ENCODE data around the gene TESPA1. TPM values are rescaled to one million over a fixed set of nuclear protein-coding genes. Genes with fewer than 3 reads are reported as not detected.

Gene TESPA1
- total RNA-seq, 1 donor from 2014 or later = 0.95 TPM

- H3K4me3 Mint-ChIP-seq (ENCODE audit: unreplicated experiment) = no peak overlapping the region
- peaks cover 8% of the 10 kb centered on the region for H3K4me1 Mint-ChIP-seq (ENCODE audit: unreplicated experiment)
- H3K27me3 Mint-ChIP-seq (ENCODE audit: unreplicated experiment) = no peaks in the 10 kb centered on the region
- H3K27ac Mint-ChIP-seq (ENCODE audit: unreplicated experiment) = no peak overlapping the region
- H3K36me3 Mint-ChIP-seq (ENCODE audit: low read depth, unreplicated experiment) = no peaks in the 10 kb centered on the region
- H3K9me3 Mint-ChIP-seq (ENCODE audit: unreplicated experiment) = no peaks in the 10 kb centered on the region
- no peak for TF ChIP-seq CTCF (IDR thresholded peaks at IDR 0.05; ENCODE audit: unreplicated experiment)
- no peak for DNase-seq (ENCODE audit: low spot score)
Measured at GRCh38 chr12:54940727-54941315, 43.7 kb downstream of the TESPA1 start.

GRCh38 chr12:54937929-54938328, 46.6 kb downstream of the TESPA1 start:
- H3K27me3 Mint-ChIP-seq (ENCODE audit: unreplicated experiment) = no peaks in the 10 kb centered on the region
- H3K9me3 Mint-ChIP-seq (ENCODE audit: unreplicated experiment) = no peaks in the 10 kb centered on the region
- H3K27ac Mint-ChIP-seq (ENCODE audit: unreplicated experiment) = no peak overlapping the region
- H3K4me1 Mint-ChIP-seq (ENCODE audit: unreplicated experiment) = peaks cover 10% of the 10 kb centered on the region
- no peak for TF ChIP-seq CTCF (IDR thresholded peaks at IDR 0.05; ENCODE audit: unreplicated experiment)
- H3K4me3 Mint-ChIP-seq (ENCODE audit: unreplicated experiment) = no peak overlapping the region
- H3K36me3 Mint-ChIP-seq (ENCODE audit: low read depth, unreplicated experiment) = no peaks in the 10 kb centered on the region
- DNase-seq (ENCODE audit: low spot score) = no peak

- TF ChIP-seq CTCF (IDR thresholded peaks at IDR 0.05; ENCODE audit: unreplicated experiment) = no peak
- DNase-seq (ENCODE audit: low spot score) = no peak
Measured at GRCh38 chr12:54937376-54937775, 47.2 kb downstream of the TESPA1 start.

GRCh38 chr12:54936736-54937135, 47.8 kb downstream of the TESPA1 start:
- no peak for TF ChIP-seq CTCF (IDR thresholded peaks at IDR 0.05; ENCODE audit: unreplicated experiment)
- no peak overlapping the region for H3K27ac Mint-ChIP-seq (ENCODE audit: unreplicated experiment)
- H3K9me3 Mint-ChIP-seq (ENCODE audit: unreplicated experiment) = no peaks in the 10 kb centered on the region
- DNase-seq (ENCODE audit: low spot score) = no peak
- no peaks in the 10 kb centered on the region for H3K36me3 Mint-ChIP-seq (ENCODE audit: low read depth, unreplicated experiment)
- peaks cover 10% of the 10 kb centered on the region for H3K4me1 Mint-ChIP-seq (ENCODE audit: unreplicated experiment)
- H3K4me3 Mint-ChIP-seq (ENCODE audit: unreplicated experiment) = no peak overlapping the region
- H3K27me3 Mint-ChIP-seq (ENCODE audit: unreplicated experiment) = peaks cover 1% of the 10 kb centered on the region

More at GRCh38 chr12:54937376-54937775, 47.2 kb downstream of the TESPA1 start:
- Mint-ChIP-seq H3K36me3 (ENCODE audit: low read depth, unreplicated experiment) (no peaks in the 10 kb centered on the region), H3K27me3 (ENCODE audit: unreplicated experiment) (no peaks in the 10 kb centered on the region), H3K27ac (ENCODE audit: unreplicated experiment) (no peak overlapping the region), H3K4me1 (ENCODE audit: unreplicated experiment) (peaks cover 10% of the 10 kb centered on the region), H3K4me3 (ENCODE audit: unreplicated experiment) (no peak overlapping the region), H3K9me3 (ENCODE audit: unreplicated experiment) (no peaks in the 10 kb centered on the region)

GRCh38 chr12:54935235-54935951, 49.2 kb downstream of the TESPA1 start:
- Mint-ChIP-seq H3K9me3 (ENCODE audit: unreplicated experiment) (peaks cover 13% of the 10 kb centered on the region), H3K4me1 (ENCODE audit: unreplicated experiment) (peaks cover 2% of the 10 kb centered on the region), H3K27me3 (ENCODE audit: unreplicated experiment) (peaks cover 6% of the 10 kb centered on the region), H3K4me3 (ENCODE audit: unreplicated experiment) (no peak overlapping the region), H3K36me3 (ENCODE audit: low read depth, unreplicated experiment) (peaks cover 8% of the 10 kb centered on the region), H3K27ac (ENCODE audit: unreplicated experiment) (no peak overlapping the region)
- no peak for TF ChIP-seq CTCF (IDR thresholded peaks at IDR 0.05; ENCODE audit: unreplicated experiment)
- no peak for DNase-seq (ENCODE audit: low spot score)
